Gastrocnemius medialis (tissue), 4 donors: ENCODE data around the gene LRRC10. TPM values are rescaled to one million over a fixed set of nuclear protein-coding genes. Genes with fewer than 3 reads are reported as not detected.

Experiments used
- ATAC-seq, 2 donors: fragments of 150-250 bp; one replicate each; pipeline ENCODE4 v1.9.1; 2016
- DNase-seq, 2 donors: peaks; one replicate each; pipeline ENCODE4 v3.0.0-alpha.2; 2019
- H3K27ac ChIP-seq, 4 donors: fragments of 200-600 bp; sonication (generic); 1 replicate in 1 of 4; 2 replicates in 3 of 4; pipeline ENCODE4 v1.5.1; 2016 to 2018; ENCODE audit warnings: mild to moderate bottlenecking in 2 of 4, moderate library complexity in 1 of 4
- H3K27me3 ChIP-seq, 3 donors: fragments of 200-600 bp; sonication (generic) in 2 of 3; 1 replicate in 1 of 3; 2 replicates in 2 of 3; pipeline versions ENCODE4 v1.5.1 to v1.6.0; 2016 to 2019; ENCODE audit warnings: mild to moderate bottlenecking in 1 of 3, moderate library complexity in 1 of 3
- H3K36me3 ChIP-seq, 2 donors: fragments of 200-600 bp; sonication (generic) in 1 of 2; one replicate each; pipeline ENCODE4 v1.5.1; 2017 to 2018
- H3K4me1 ChIP-seq, 2 donors: fragments of 200-600 bp; sonication (generic) in 1 of 2; one replicate each; pipeline ENCODE4 v1.5.1; 2016 to 2017; ENCODE audit warnings: mild to moderate bottlenecking in 2 of 2
- H3K4me3 ChIP-seq, 4 donors: fragments of 200-600 bp; sonication (generic) in 3 of 4; 1 replicate in 1 of 4; 2 replicates in 3 of 4; pipeline ENCODE4 v1.5.1; 2016 to 2019; ENCODE audit warnings: mild to moderate bottlenecking in 2 of 4
- H3K9me3 ChIP-seq, 3 donors: fragments of 200-600 bp; sonication (generic) in 2 of 3; 1 replicate in 1 of 3; 2 replicates in 2 of 3; pipeline ENCODE4 v1.5.1; 2016 to 2019
- CTCF ChIP-seq, 5 experiments: fragments of 450-650 bp in 3 of 5; fragments of 200-600 bp in 2 of 5; sonication (generic) in 2 of 5; IDR thresholded peaks in 4 of 5; conservative IDR thresholded peaks in 1 of 5; 1 replicate in 4 of 5; 2 replicates in 1 of 5; pipeline ENCODE4 v1.5.1; 2016 to 2019; ENCODE audit warnings: antibody characterized with exemption in 5 of 5, mild to moderate bottlenecking in 3 of 5, moderate library complexity in 3 of 5
- POLR2A ChIP-seq, 2 donors: fragments of 450-650 bp; IDR thresholded peaks; one replicate each; pipeline ENCODE4 v1.6.1; 2017; ENCODE audit warnings: antibody characterized with exemption in 2 of 2, mild to moderate bottlenecking in 2 of 2, moderate library complexity in 2 of 2
- in situ Hi-C, 4 donors: fragments of 200-750 bp; cut with MboI; loops; one replicate each; pipeline versions ENCODE4 v1.15.0 to v1.8.0; 2017; ENCODE audit warnings: low sequenced_read_pairs in 4 of 4
- intact Hi-C: fragments of 100-400 bp; cut with DNase I; formaldehyde crosslinking; loops from one replicate; pipeline ENCODE4 v1.15.1; 2023; ENCODE audit warnings: low total_unique reads
- total RNA-seq, 4 donors: library from RNA; depleted of rRNA; stranded (reverse); fragments of >200 nt; gene quantifications; one replicate each; pipeline versions ENCODE4 v1.1.0 to v1.2.3, GENCODE V29; 2016

LRRC10 gene
- total RNA-seq, 4 donors from 2014 or later: not detected

- H3K36me3 ChIP-seq: no peaks in the 10 kb centered on the region
- H3K27ac ChIP-seq: no peak overlapping the region
- TF ChIP-seq POLR2A (IDR thresholded peaks at IDR 0.05) (no peak), CTCF (IDR thresholded peaks at IDR 0.05 in 4 of 5, conservative IDR thresholded peaks at IDR 0.05 in 1 of 5) (peak in 1 of 5 experiments; percentile 22)
- peak in 1 of 2 donors; percentile 39 for ATAC-seq
- in situ Hi-C loops: no loop called here
- no peaks in the 10 kb centered on the region for H3K9me3 ChIP-seq
- H3K4me1 ChIP-seq: no peaks in the 10 kb centered on the region
- H3K4me3 ChIP-seq: no peak overlapping the region
- no peak for DNase-seq
- no peaks in the 10 kb centered on the region for H3K27me3 ChIP-seq
- intact Hi-C loops: no loop called here
These were observed 19.5 kb upstream of the LRRC10 start for GRCh38 chr12:69630191-69630590.

GRCh38 chr12:69627501-69627900 is 16.8 kb upstream of the LRRC10 start:
- intact Hi-C loops: no loop called here
- ATAC-seq (no peak), DNase-seq (no peak)
- H3K36me3 ChIP-seq: no peaks in the 10 kb centered on the region
- no peak overlapping the region for H3K4me3 ChIP-seq
- H3K27ac ChIP-seq: no peak overlapping the region
- no peak for TF ChIP-seq CTCF (IDR thresholded peaks at IDR 0.05 in 4 of 5, conservative IDR thresholded peaks at IDR 0.05 in 1 of 5)
- TF ChIP-seq POLR2A (IDR thresholded peaks at IDR 0.05): no peak
- no peaks in the 10 kb centered on the region for H3K4me1 ChIP-seq
- H3K27me3 ChIP-seq: no peaks in the 10 kb centered on the region
- in situ Hi-C loops: no loop called here
- no peaks in the 10 kb centered on the region for H3K9me3 ChIP-seq

- no peak overlapping the region for H3K27ac ChIP-seq
- DNase-seq (no peak), ATAC-seq (no peak)
- no peaks in the 10 kb centered on the region for H3K4me1 ChIP-seq
- no peak overlapping the region for H3K4me3 ChIP-seq
- H3K9me3 ChIP-seq: no peaks in the 10 kb centered on the region
- H3K27me3 ChIP-seq: no peaks in the 10 kb centered on the region
- in situ Hi-C loops (no loop called here), intact Hi-C loops (no loop called here)
- H3K36me3 ChIP-seq: no peaks in the 10 kb centered on the region
- TF ChIP-seq CTCF (IDR thresholded peaks at IDR 0.05 in 4 of 5, conservative IDR thresholded peaks at IDR 0.05 in 1 of 5) (no peak), POLR2A (IDR thresholded peaks at IDR 0.05) (no peak)
These were observed 13.3 kb upstream of the LRRC10 start for GRCh38 chr12:69623970-69624369.

- intact Hi-C loops (no loop called here), in situ Hi-C loops (no loop called here)
- Histone ChIP-seq H3K9me3 (no peaks in the 10 kb centered on the region), H3K36me3 (no peaks in the 10 kb centered on the region), H3K27me3 (no peaks in the 10 kb centered on the region), H3K4me3 (no peak overlapping the region), H3K4me1 (no peaks in the 10 kb centered on the region), H3K27ac (no peak overlapping the region)
- TF ChIP-seq CTCF (IDR thresholded peaks at IDR 0.05 in 4 of 5, conservative IDR thresholded peaks at IDR 0.05 in 1 of 5) (no peak), POLR2A (IDR thresholded peaks at IDR 0.05) (no peak)
- DNase-seq (no peak), ATAC-seq (no peak)
These were observed 10.8 kb upstream of the LRRC10 start for GRCh38 chr12:69621551-69621950.

- no peak for DNase-seq
- no peak for TF ChIP-seq CTCF (IDR thresholded peaks at IDR 0.05 in 4 of 5, conservative IDR thresholded peaks at IDR 0.05 in 1 of 5)
- TF ChIP-seq POLR2A (IDR thresholded peaks at IDR 0.05): no peak
- no peak for ATAC-seq
- Histone ChIP-seq H3K27ac (no peak overlapping the region), H3K4me3 (no peak overlapping the region), H3K27me3 (no peaks in the 10 kb centered on the region), H3K9me3 (no peaks in the 10 kb centered on the region), H3K4me1 (no peaks in the 10 kb centered on the region), H3K36me3 (no peaks in the 10 kb centered on the region)
- in situ Hi-C loops: no loop called here
- intact Hi-C loops: no loop called here
These were observed 10.2 kb upstream of the LRRC10 start for GRCh38 chr12:69620921-69621320.
